A549 (cell line): ENCODE results near the gene S1PR1. TPM values are rescaled to one million over a fixed set of nuclear protein-coding genes. Genes with fewer than 3 reads are reported as not detected.

ENCODE experiments used
- ATAC-seq, 2 experiments: fragments of 200-7000 bp in 1 of 2; fragments of >200 bp in 1 of 2; cut with Nextera tagmentation in 1 of 2; cut with Tn5 transposase in 1 of 2; 3 replicates each; pipeline versions ENCODE4 v1.8.0 to v1.9.1; 2018 to 2020; ENCODE audit warnings: mild to moderate bottlenecking in 1 of 2, moderate library complexity in 1 of 2
- CTCF ChIA-PET: fragments of 300-600 bp; sonication (Branson Sonifier 250); formaldehyde crosslinking; extraction: SDS; loops from one replicate; lab custom pipeline; 2021; ENCODE audit warnings: antibody characterized with exemption, inconsistent platforms; lab: Yijun Ruan, JAX
- POLR2A ChIA-PET: fragments of 350-600 bp; formaldehyde crosslinking; extraction: SDS; loops from one replicate; lab custom pipeline; 2021; ENCODE audit warnings: antibody characterized with exemption, inconsistent platforms; lab: Yijun Ruan, JAX
- DNase-seq, 2 experiments: peaks; one replicate each; pipeline versions ENCODE4 v3.0.0 to v3.0.0-alpha.2; 2011 to 2016; ENCODE audit warnings: low read depth in 1 of 2, low spot score in 1 of 2
- FAIRE-seq: peaks from 2 replicates; lab custom pipeline; 2011; peaks lifted over from hg19 to GRCh38; lab: Jason Lieb, UNC
- H3K27ac ChIP-seq, 2 experiments: fragments of >200 bp; sonication (Bioruptor Twin); formaldehyde crosslinking; 3 replicates each; pipeline ENCODE4 v1.5.1; 2016 to 2017
- H3K4me1 ChIP-seq: fragments of >200 bp; sonication (Bioruptor Twin); formaldehyde crosslinking; 3 replicates; pipeline ENCODE4 v1.6.1; 2016
- H3K4me2 ChIP-seq: fragments of >200 bp; sonication (Bioruptor Twin); formaldehyde crosslinking; 3 replicates; pipeline ENCODE4 v1.6.1; 2016
- H3K4me3 ChIP-seq: fragments of >200 bp; sonication (Bioruptor Twin); formaldehyde crosslinking; 3 replicates; pipeline ENCODE4 v1.5.1; 2016
- H3K9me3 ChIP-seq: fragments of >200 bp; sonication (Bioruptor Twin); formaldehyde crosslinking; 3 replicates; pipeline ENCODE4 v1.6.1; 2016
- ATOH8 ChIP-seq: fragments of 250-450 bp; sonication (Bioruptor Pico); IDR thresholded peaks from 2 replicates; pipeline ENCODE4 v1.5.0; 2020; ENCODE audit warnings: low read depth, mild to moderate bottlenecking, moderate library complexity
- BHLHE40 ChIP-seq: IDR thresholded peaks from 2 replicates; pipeline ENCODE4 v1.6.1; 2012; ENCODE audit warnings: low read depth, low read length, inconsistent platforms
- CBX8 ChIP-seq: fragments of 200-600 bp; sonication (generic); IDR thresholded peaks from 2 replicates; pipeline ENCODE4 v1.6.1; 2016
- CHD2 ChIP-seq: fragments of 150-350 bp; IDR thresholded peaks from 2 replicates; pipeline ENCODE4 v1.6.1; 2014; ENCODE audit warnings: low read length; ENCODE audit not compliant: partially characterized antibody
- CHD4 ChIP-seq: fragments of 200-600 bp; sonication (generic); IDR thresholded peaks from 2 replicates; pipeline ENCODE4 v1.6.1; 2016; ENCODE audit warnings: antibody characterized with exemption, mild to moderate bottlenecking, borderline replicate concordance
- FOSB ChIP-seq: fragments of 250-450 bp; sonication (Bioruptor Pico); IDR thresholded peaks from 2 replicates; pipeline ENCODE4 v1.5.0; 2020; ENCODE audit warnings: mild to moderate bottlenecking, moderate library complexity
- GATA3 ChIP-seq: IDR thresholded peaks from 2 replicates; pipeline ENCODE4 v1.6.1; 2012; ENCODE audit warnings: borderline replicate concordance
- HDAC2 ChIP-seq: fragments of 200-600 bp; sonication (generic); IDR thresholded peaks from 2 replicates; pipeline ENCODE4 v1.6.1; 2016
- HEYL ChIP-seq: fragments of 250-450 bp; sonication (Bioruptor Pico); IDR thresholded peaks from 2 replicates; pipeline ENCODE4 v1.8.0; 2021; ENCODE audit warnings: mild to moderate bottlenecking, moderate library complexity
- HOXB13 ChIP-seq: fragments of 250-450 bp; sonication (Bioruptor Pico); IDR thresholded peaks from 2 replicates; pipeline ENCODE4 v1.5.0; 2020; ENCODE audit warnings: low read depth, mild to moderate bottlenecking, moderate library complexity
- JUN ChIP-seq, 2 experiments: fragments of >200 bp; sonication (Bioruptor Twin); formaldehyde crosslinking; IDR thresholded peaks; 2 replicates in 1 of 2; 3 replicates in 1 of 2; pipeline ENCODE4 v1.6.1; 2016 to 2017
- MYC ChIP-seq: IDR thresholded peaks from 2 replicates; pipeline ENCODE4 v1.6.1; 2012; ENCODE audit warnings: mild to moderate bottlenecking, inconsistent platforms, low read length, improper control_type of control experiment, borderline replicate concordance
- NPAS2 ChIP-seq: fragments of 250-450 bp; sonication (Bioruptor Pico); IDR thresholded peaks from 2 replicates; pipeline ENCODE4 v1.8.0; 2022; ENCODE audit warnings: mild to moderate bottlenecking, moderate library complexity, borderline replicate concordance
- RARB ChIP-seq: fragments of 250-450 bp; sonication (Bioruptor Pico); IDR thresholded peaks from 2 replicates; pipeline ENCODE4 v1.8.0; 2021; ENCODE audit warnings: mild to moderate bottlenecking, moderate library complexity
- SREBF2 ChIP-seq: fragments of 450-650 bp; IDR thresholded peaks from 2 replicates; pipeline ENCODE4 v1.6.1; 2014; ENCODE audit warnings: mild to moderate bottlenecking, moderate library complexity
- TP53 ChIP-seq: fragments of 250-450 bp; sonication (Bioruptor Pico); IDR thresholded peaks from 2 replicates; pipeline ENCODE4 v1.5.0; 2021; ENCODE audit warnings: mild to moderate bottlenecking, moderate library complexity
- ZC3H11A ChIP-seq: fragments of 450-650 bp; IDR thresholded peaks from 2 replicates; pipeline ENCODE4 v1.6.1; 2014; ENCODE audit warnings: antibody characterized with exemption, mild to moderate bottlenecking
- ZFP36 ChIP-seq: fragments of 450-650 bp; IDR thresholded peaks from 2 replicates; pipeline ENCODE4 v1.6.1; 2014; ENCODE audit warnings: borderline replicate concordance; ENCODE audit not compliant: partially characterized antibody
- ZSCAN20 ChIP-seq: fragments of 250-450 bp; sonication (Bioruptor Pico); IDR thresholded peaks from 2 replicates; pipeline ENCODE4 v1.8.0; 2022; ENCODE audit warnings: mild to moderate bottlenecking, moderate library complexity
- WGBS: methylation state at CpG from one replicate; pipeline ENCODE4 v1.1.6; 2017; ENCODE audit errors: missing lambda C conversion rate; 5-methylcytosine and 5-hydroxymethylcytosine counted together
- polyA plus RNA-seq, 4 experiments: library from polyadenylated mRNA; depleted of rRNA in 3 of 4; stranded (reverse); fragments of >200 nt; fragmentation: RNase III in 1 of 4; extraction: RNeasy Plus Mini Kit Qiagen cat#74134 plus additional on column Dnase treatment in 1 of 4; gene quantifications; 2 replicates in 3 of 4; 3 replicates in 1 of 4; pipeline ENCODE4 v1.2.3, GENCODE V29; 2011 to 2017
- TF ChIP-seq, protein P1 (sequence below): IDR thresholded peaks from 2 replicates; pipeline ENCODE4 v1.6.1; 2012; ENCODE audit warnings: low read depth, borderline replicate concordance
- TF ChIP-seq, protein P2 (sequence below): fragments of >200 bp; sonication (Bioruptor Twin); formaldehyde crosslinking; IDR thresholded peaks from 3 replicates; pipeline ENCODE4 v1.6.1; 2016
- TF ChIP-seq, protein P3 (sequence below): fragments of >200 bp; sonication (Bioruptor Twin); formaldehyde crosslinking; IDR thresholded peaks from 2 replicates; pipeline ENCODE4 v1.6.1; 2016
- TF ChIP-seq, protein P4 (sequence below): fragments of 250-450 bp; sonication (Bioruptor Pico); IDR thresholded peaks from 2 replicates; pipeline ENCODE4 v1.5.0; 2021; ENCODE audit warnings: mild to moderate bottlenecking, moderate library complexity, borderline replicate concordance

S1PR1 gene
- polyA plus RNA-seq, 2 of the 4 experiments (the other 2 are of a cell fraction) = 0.06 TPM; not detected in 1

- Histone ChIP-seq H3K4me2 (no peak overlapping the region), H3K27ac (no peak overlapping the region), H3K9me3 (no peaks in the 10 kb centered on the region), H3K4me1 (no peaks in the 10 kb centered on the region), H3K4me3 (no peak overlapping the region)
- FAIRE-seq (no peak), DNase-seq (no peak), ATAC-seq (no peak)
- TF ChIP-seq ZSCAN20 (CRISPR knock-in tag) (no peak), CBX8 (no peak), HEYL (no peak), ATOH8 (CRISPR knock-in tag) (no peak), CHD2 (no peak), HOXB13 (CRISPR knock-in tag) (no peak), FOSB (CRISPR knock-in tag) (no peak), MYC (no peak)
- TF ChIP-seq, protein P1, sequence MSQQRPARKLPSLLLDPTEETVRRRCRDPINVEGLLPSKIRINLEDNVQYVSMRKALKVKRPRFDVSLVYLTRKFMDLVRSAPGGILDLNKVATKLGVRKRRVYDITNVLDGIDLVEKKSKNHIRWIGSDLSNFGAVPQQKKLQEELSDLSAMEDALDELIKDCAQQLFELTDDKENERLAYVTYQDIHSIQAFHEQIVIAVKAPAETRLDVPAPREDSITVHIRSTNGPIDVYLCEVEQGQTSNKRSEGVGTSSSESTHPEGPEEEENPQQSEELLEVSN = no peak
- TF ChIP-seq, protein P2, sequence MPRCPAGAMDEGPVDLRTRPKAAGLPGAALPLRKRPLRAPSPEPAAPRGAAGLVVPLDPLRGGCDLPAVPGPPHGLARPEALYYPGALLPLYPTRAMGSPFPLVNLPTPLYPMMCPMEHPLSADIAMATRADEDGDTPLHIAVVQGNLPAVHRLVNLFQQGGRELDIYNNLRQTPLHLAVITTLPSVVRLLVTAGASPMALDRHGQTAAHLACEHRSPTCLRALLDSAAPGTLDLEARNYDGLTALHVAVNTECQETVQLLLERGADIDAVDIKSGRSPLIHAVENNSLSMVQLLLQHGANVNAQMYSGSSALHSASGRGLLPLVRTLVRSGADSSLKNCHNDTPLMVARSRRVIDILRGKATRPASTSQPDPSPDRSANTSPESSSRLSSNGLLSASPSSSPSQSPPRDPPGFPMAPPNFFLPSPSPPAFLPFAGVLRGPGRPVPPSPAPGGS = no peak
- WGBS = 77% methylated on average over 1 of the region's 1 CpG
- POLR2A ChIA-PET = no interaction called here
- CTCF ChIA-PET = interaction anchor here (3.0 kb wide), 1 partner anchor 17 kb away, joined by 12 read pairs; no protein-coding TSS in a partner anchor
These were observed 14.8 kb upstream of the S1PR1 start for GRCh38 chr1:101221945-101222429.

GRCh38 chr1:101227837-101228236 is 9.0 kb upstream of the S1PR1 start:
- H3K4me1 ChIP-seq = no peaks in the 10 kb centered on the region
- H3K27ac ChIP-seq = no peak overlapping the region
- 0% methylated on average over 2 of the region's 2 CpGs for WGBS
- no peak overlapping the region for H3K4me3 ChIP-seq
- ChIA-PET CTCF (interaction anchor here (0.6 to 1.7 kb wide), 3 partner anchors 11 to 61 kb away, joined by 3 to 11 read pairs (median 3); no protein-coding TSS in a partner anchor), POLR2A (no interaction called here)
- no peak for DNase-seq
- no peaks in the 10 kb centered on the region for H3K9me3 ChIP-seq
- TF ChIP-seq BHLHE40 (no peak), JUN (IDR thresholded peaks at IDR 0.05) (no peak), RARB (CRISPR knock-in tag) (no peak), CHD4 (no peak), SREBF2 (no peak), GATA3 (no peak), TP53 (CRISPR knock-in tag) (no peak), HDAC2 (no peak), NPAS2 (CRISPR knock-in tag) (no peak), ZFP36 (no peak), ZC3H11A (no peak)
- TF ChIP-seq, protein P2 = no peak
- TF ChIP-seq, protein P3, sequence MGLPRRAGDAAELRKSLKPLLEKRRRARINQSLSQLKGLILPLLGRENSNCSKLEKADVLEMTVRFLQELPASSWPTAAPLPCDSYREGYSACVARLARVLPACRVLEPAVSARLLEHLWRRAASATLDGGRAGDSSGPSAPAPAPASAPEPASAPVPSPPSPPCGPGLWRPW = no peak
- TF ChIP-seq, protein P4, sequence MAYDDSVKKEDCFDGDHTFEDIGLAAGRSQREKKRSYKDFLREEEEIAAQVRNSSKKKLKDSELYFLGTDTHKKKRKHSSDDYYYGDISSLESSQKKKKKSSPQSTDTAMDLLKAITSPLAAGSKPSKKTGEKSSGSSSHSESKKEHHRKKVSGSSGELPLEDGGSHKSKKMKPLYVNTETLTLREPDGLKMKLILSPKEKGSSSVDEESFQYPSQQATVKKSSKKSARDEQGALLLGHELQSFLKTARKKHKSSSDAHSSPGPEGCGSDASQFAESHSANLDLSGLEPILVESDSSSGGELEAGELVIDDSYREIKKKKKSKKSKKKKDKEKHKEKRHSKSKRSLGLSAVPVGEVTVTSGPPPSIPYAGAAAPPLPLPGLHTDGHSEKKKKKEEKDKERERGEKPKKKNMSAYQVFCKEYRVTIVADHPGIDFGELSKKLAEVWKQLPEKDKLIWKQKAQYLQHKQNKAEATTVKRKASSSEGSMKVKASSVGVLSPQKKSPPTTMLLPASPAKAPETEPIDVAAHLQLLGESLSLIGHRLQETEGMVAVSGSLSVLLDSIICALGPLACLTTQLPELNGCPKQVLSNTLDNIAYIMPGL (CRISPR knock-in tag) = no peak
- no peak for ATAC-seq
- no peak overlapping the region for H3K4me2 ChIP-seq
- FAIRE-seq = no peak
